Large intestine (tissue), 3 donors: ENCODE measurements around the gene DHCR24. TPM values are rescaled to one million over a fixed set of nuclear protein-coding genes. Genes with fewer than 3 reads are reported as not detected.
A peak's percentile ranks its signal among the peaks of the same experiment; 100 is the strongest.

Experiments
- DNase-seq, 2 donors: peaks; one replicate each; pipeline versions ENCODE4 v3.0.0 to v3.0.0-alpha.2; 2013
- H3K27ac ChIP-seq: one replicate; pipeline ENCODE4 v1.5.1; 2013; ENCODE audit warnings: low read length
- H3K27me3 ChIP-seq: 2 replicates; pipeline ENCODE4 v1.6.1; 2013; ENCODE audit warnings: low read length; ENCODE audit not compliant: control insufficient read depth, insufficient read depth
- H3K36me3 ChIP-seq: 2 replicates; pipeline ENCODE4 v1.6.1; 2013; ENCODE audit warnings: low read length; ENCODE audit not compliant: control insufficient read depth, insufficient read depth
- H3K4me1 ChIP-seq: one replicate; pipeline ENCODE4 v1.6.1; 2013; ENCODE audit warnings: low read length; ENCODE audit not compliant: control insufficient read depth, insufficient read depth
- H3K4me3 ChIP-seq: one replicate; pipeline ENCODE4 v1.5.1; 2013; ENCODE audit warnings: low read length
- H3K9me3 ChIP-seq: one replicate; pipeline ENCODE4 v1.6.1; 2013; ENCODE audit warnings: mild to moderate bottlenecking, low read depth, low read length, moderate library complexity; ENCODE audit not compliant: control insufficient read depth
- WGBS: methylation state at CpG from one replicate; pipeline ENCODE4 v1.1.5; 2013; ENCODE audit warnings: low lambda C conversion rate; ENCODE audit not compliant: insufficient coverage; 5-methylcytosine and 5-hydroxymethylcytosine counted together
- polyA plus RNA-seq: library from polyadenylated mRNA; unstranded; fragments of 120-200 nt; gene quantifications from one replicate; pipeline ENCODE4 v1.2.1, GENCODE V29; 2013

Gene DHCR24
- polyA plus RNA-seq, 1 donor, result 36.0 TPM

DNA sequence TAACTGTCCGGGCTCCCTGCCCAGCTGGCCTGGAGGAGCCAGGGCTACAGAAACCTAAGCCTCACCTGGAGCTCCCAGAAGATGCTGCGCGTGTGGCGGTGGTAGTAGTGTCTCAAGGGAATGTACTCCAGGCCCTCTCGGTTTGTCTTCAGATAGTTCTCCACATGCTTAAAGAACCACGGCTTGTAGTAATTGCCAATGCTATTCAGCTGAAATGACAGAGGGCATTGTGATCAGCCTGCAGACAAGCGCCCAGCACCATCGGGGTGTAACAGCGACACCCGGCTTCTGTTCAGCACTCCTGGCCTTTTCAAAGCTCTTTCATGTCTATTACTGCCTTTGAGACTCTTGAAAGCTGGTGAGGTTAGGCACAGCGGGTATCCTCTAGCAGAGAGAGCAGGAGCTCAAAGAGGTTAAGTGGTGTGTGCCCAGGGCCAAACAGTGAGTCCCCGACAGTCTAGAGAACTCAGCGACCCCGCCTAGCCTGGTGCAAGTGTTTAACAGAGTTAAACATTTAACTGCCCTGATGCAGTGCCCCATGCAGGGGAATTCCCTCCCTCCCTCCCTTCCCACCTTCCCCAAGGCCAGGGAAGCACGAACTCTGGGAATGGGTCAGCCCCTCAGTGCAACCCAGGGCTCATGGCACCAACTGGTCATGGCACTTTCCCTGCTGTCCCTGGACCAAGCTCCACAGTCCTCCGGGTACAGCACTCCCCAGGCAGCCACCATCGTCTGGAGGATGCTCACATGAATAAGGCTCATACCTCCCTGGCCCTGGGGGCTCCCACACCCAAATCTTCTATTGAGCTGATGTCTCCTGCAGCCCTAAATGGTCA is 21.5 kb downstream of the DHCR24 start:
- Histone ChIP-seq H3K4me1 (peaks cover 48% of the 10 kb centered on the region), H3K27me3 (no peaks in the 10 kb centered on the region), H3K27ac (peak overlapping the region; percentile 5), H3K9me3 (no peaks in the 10 kb centered on the region), H3K4me3 (no peak overlapping the region), H3K36me3 (peaks cover 13% of the 10 kb centered on the region)
- DNase-seq, result peak in 1 of 2 donors; percentile 67
- WGBS, result no CpG with 5 or more reads among the region's 17 CpGs

DNA sequence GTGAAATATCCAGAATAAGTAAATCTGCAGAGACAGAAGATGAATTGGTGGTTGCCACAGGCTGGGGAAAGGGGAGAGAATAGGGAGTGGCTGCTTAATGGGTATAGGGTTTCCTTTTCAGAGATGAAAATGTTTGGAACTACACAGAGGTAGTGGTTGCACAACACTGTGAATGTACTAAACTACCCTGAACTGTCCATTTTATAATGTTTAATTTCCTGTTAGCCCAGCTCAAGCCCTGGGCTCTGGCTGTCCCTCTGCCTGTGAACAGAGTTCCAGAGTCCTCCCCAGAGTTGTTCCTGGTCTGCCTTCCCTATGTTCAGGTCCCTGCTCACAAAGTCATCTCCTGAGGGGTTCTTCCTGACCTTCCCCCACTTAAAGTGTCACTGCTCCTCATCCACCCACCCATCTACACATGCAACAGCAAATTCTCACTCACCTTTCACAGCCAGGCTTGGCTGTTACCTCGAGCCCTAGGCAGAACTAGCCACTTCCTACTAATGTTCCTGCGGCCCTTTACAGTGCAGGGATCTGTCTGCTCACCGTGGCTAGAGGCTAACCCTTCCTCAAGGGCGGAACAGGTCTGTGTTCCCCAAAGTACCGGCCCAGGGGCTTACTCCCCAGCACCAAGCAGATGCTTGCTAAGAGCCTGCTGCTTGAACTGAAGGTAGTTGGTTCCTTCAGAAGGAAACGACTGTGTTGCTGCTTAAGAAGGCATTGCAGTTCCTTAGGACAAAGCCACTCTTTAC is 22.4 kb downstream of the DHCR24 start:
- WGBS, result no CpG with 5 or more reads among the region's 6 CpGs
- no peaks in the 10 kb centered on the region for H3K27me3 ChIP-seq
- H3K4me3 ChIP-seq, result no peak overlapping the region
- H3K36me3 ChIP-seq, result peaks cover 19% of the 10 kb centered on the region
- DNase-seq, result peak in 1 of 2 donors; percentile 30
- H3K9me3 ChIP-seq, result no peaks in the 10 kb centered on the region
- peak overlapping the region; percentile 5 for H3K27ac ChIP-seq
- H3K4me1 ChIP-seq, result peaks cover 48% of the 10 kb centered on the region

DNA sequence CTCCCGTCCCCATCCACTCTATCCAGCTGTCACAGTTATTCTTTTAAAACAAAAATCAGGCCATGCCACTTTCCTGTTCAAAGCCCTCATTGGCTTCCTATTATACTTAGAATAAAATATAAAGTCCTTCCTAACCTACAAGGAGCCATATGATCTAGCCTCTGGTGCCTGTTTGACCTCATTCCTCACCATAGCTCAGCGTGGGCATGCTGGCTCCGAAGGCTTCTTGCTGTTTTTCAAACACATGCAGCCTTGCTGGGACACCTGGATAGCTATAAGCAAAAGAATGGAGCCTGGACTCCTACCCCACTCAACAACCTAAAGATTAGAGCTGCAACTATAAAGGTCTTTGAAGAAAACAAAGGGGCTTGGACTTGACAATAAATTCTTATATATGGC is 23.7 kb downstream of the DHCR24 start:
- peaks cover 20% of the 10 kb centered on the region for H3K36me3 ChIP-seq
- DNase-seq, result no peak
- no peak overlapping the region for H3K27ac ChIP-seq
- H3K4me1 ChIP-seq, result peaks cover 45% of the 10 kb centered on the region
- H3K27me3 ChIP-seq, result no peaks in the 10 kb centered on the region
- no peak overlapping the region for H3K4me3 ChIP-seq
- no peaks in the 10 kb centered on the region for H3K9me3 ChIP-seq
- 86% methylated on average over 1 of the region's 3 CpGs for WGBS

DNA sequence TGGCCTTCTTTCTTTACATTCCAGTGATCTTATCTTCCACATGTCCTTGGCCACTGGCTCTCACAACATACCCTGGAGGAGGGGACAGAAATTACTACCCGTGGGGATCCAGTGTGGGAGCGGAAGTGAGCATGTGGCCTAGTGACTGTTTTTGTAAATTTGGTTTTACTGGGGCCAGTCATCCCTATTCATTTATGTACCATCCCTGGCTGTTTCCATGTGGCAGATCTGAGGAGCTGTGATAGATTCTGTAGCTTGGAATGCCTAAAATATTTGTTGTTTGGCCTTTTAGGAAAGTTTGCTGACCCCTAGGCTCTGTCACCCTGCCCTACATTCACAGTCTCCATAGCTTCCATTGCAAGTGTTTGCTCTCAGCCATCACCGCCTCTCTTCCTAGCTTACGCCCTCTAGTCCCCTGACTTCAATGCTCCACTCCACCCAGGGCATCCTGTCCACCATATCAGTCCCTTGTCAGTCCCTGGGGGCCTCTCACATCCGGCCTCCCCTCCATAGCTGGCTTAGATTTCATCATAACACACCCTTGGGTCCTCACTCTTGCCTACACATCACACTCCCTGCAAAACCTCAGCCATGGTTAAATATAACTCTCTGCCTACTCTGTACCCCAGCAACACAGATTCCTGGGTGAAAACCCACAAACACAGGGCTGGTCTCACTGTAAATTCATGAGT is 25.8 kb downstream of the DHCR24 start:
- H3K36me3 ChIP-seq, result peaks cover 20% of the 10 kb centered on the region
- H3K9me3 ChIP-seq, result no peaks in the 10 kb centered on the region
- 50% methylated on average over 2 of the region's 5 CpGs for WGBS
- DNase-seq, result peak in 1 of 2 donors; percentile 58
- peaks cover 38% of the 10 kb centered on the region for H3K4me1 ChIP-seq
- no peak overlapping the region for H3K27ac ChIP-seq
- no peak overlapping the region for H3K4me3 ChIP-seq
- H3K27me3 ChIP-seq, result no peaks in the 10 kb centered on the region

DNA sequence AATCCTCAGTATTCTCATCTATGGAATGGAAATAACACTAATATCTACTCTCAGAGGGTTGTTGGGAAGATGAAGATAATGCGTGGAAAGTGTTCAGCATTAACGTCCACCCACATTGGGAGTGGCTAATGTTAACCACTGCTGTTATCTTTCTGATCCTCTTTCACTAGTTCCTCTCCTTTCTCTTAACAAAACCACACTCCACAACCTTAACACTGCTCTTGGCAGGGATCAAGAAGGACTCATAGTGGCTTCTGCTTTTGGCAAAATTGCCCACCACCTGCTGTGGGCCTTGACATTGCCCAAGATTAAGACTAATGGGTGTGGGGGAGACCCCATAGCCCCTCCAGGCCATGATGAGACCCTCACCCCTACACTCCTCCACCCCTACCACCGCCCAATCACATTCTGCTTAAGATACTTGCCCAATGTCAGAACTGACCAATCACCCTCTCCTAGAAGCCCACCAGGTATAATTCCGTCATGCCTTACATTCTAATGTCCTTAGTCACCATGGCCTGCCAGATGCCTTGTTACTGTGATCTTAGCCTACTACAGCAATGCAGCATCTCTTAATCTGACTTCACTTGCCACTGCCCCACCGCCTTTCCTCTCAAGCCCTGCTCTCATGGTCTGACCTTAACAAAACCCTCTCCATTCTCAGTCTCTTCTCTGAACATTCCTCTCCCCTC is 27.1 kb downstream of the DHCR24 start:
- H3K27ac ChIP-seq, result no peak overlapping the region
- 81% methylated on average over 3 of the region's 5 CpGs for WGBS
- no peak for DNase-seq
- H3K36me3 ChIP-seq, result peaks cover 22% of the 10 kb centered on the region
- H3K27me3 ChIP-seq, result no peaks in the 10 kb centered on the region
- peaks cover 24% of the 10 kb centered on the region for H3K4me1 ChIP-seq
- H3K9me3 ChIP-seq, result no peaks in the 10 kb centered on the region
- H3K4me3 ChIP-seq, result no peak overlapping the region

DNA sequence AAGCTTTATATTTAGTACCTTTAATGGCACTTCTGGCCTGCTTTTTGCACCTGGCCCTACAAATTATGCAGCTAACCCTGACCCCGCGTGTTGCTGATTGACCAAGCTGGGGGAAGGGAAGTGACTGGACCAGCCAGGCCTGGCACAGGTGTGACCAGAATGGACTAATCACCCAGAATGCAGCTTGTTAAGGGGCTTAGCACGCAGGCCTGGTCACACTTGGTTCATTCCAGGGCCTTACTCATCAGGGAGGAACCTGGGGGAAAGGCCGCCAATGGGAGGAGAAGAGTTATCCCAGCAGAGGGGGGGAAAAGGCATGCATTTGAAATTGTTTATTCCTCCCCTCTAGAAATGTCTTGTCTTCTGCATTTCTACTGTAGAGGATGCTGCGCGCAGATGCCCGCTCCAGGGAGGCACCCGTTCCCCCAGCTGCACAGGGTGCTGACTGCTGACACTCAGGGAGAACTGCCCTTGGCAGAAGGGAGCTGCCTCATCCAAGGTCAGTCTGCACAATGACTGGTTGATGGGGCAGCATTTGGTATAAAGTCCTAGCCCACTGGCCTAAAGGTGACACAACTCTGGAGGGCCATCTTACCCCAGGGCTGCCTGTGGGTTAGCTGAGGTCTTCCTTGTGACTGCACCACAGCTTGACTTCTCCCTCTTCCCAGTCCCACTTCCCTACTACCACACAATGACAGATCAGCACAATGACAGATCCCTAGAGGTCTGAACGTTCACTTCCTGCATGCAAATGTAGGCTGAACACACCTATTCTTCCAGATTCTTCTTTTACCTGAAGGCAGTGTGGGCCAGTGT is 29.0 kb downstream of the DHCR24 start:
- H3K4me1 ChIP-seq, result peaks cover 18% of the 10 kb centered on the region
- H3K4me3 ChIP-seq, result no peak overlapping the region
- peak overlapping the region; percentile 76 for H3K27ac ChIP-seq
- H3K27me3 ChIP-seq, result no peaks in the 10 kb centered on the region
- peaks cover 36% of the 10 kb centered on the region for H3K36me3 ChIP-seq
- no peaks in the 10 kb centered on the region for H3K9me3 ChIP-seq
- WGBS, result no CpG with 5 or more reads among the region's 9 CpGs
- DNase-seq, result peak in 1 of 2 donors; percentile 25

DNA sequence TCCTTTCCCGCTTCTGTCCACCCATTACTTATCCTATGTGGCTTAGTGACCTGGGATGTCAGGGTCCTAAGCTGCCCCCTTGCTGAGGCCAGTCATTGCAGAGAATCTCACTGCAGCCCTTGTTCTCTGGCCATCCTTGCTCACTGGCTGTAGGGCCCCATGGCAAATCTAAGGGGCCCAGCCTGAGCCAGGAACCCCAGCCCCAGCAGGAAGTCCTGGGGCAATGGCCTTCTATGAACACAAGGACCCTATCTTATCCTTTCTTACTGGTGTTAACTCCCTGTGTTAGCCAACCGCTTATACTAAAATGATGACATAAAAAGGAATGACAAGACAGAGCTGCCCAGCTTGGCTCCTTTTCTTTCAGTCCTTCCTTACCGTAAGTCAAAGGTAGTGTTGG is 29.9 kb downstream of the DHCR24 start:
- Histone ChIP-seq H3K9me3 (no peaks in the 10 kb centered on the region), H3K27ac (peak overlapping the region; percentile 76), H3K27me3 (no peaks in the 10 kb centered on the region), H3K36me3 (peaks cover 41% of the 10 kb centered on the region), H3K4me3 (no peak overlapping the region), H3K4me1 (peaks cover 18% of the 10 kb centered on the region)
- 60% methylated on average over 1 of the region's 3 CpGs for WGBS
- DNase-seq, result peak; percentile 44 to 73

DNA sequence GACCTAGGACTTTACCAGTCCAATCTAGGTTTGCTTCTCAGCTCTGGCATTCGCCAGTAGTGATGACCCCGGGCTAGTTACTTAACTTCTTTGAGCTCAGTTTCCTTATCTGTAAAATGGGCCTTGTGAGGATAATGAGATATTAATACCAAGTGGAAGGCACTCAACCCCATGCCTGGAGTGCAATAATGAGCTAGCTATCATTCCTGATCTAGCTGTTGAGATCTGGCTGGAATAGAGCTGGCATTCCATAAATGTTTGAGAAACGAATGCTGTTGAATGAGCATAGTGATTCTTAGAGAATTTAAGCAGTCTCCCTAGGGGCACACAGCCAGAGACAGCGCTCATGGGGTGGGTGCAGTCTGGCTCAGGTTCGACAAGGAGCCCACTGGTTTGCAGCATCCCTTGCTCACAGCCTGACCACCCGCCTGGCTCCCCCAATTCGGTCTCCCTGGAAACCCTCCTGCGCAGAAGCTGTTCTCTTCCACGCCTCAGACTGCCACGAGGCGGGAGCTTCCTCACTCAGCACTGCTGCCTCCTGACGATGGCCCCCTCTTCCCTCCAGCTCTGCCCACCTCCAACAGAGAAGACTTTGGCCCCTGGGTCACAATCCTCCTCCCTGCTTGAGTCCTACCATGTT is 32.5 kb downstream of the DHCR24 start:
- no peak overlapping the region for H3K4me3 ChIP-seq
- peaks cover 11% of the 10 kb centered on the region for H3K4me1 ChIP-seq
- H3K27ac ChIP-seq, result no peak overlapping the region
- no peaks in the 10 kb centered on the region for H3K27me3 ChIP-seq
- peaks cover 54% of the 10 kb centered on the region for H3K36me3 ChIP-seq
- H3K9me3 ChIP-seq, result no peaks in the 10 kb centered on the region
- no CpG with 5 or more reads among the region's 12 CpGs for WGBS
- DNase-seq, result no peak

DNA sequence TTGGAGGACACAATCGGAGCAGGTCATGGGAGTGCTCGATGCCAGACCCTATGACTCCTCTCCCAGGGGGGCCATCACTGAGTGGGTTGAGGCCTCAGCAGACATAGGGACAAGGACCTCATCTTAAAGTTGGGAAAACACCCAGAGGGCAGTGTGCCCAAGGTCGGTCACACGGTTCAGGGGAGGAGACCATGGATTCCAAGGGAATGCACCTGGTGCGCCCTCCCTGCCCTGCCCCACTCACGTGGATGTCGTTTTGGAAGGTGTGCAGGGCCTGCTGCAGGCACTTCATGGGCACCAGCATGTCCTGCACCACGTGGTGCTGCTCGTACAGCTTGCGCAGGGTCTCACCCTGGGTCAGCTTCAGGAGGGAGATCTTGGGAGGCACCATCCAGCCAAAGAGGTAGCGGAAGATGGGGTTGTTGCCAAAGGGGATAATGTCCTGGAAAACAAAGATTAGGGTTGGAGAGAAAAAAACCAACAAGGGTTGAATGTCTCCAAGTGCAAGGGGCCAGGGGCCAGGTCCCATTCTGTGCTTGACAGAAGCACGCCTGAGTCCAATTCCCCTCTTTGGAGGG is 33.1 kb downstream of the DHCR24 start:
- no peak for DNase-seq
- H3K36me3 ChIP-seq, result peaks cover 59% of the 10 kb centered on the region
- H3K4me1 ChIP-seq, result peaks cover 11% of the 10 kb centered on the region
- no peak overlapping the region for H3K27ac ChIP-seq
- WGBS, result no CpG with 5 or more reads among the region's 12 CpGs
- no peak overlapping the region for H3K4me3 ChIP-seq
- H3K9me3 ChIP-seq, result no peaks in the 10 kb centered on the region
- H3K27me3 ChIP-seq, result no peaks in the 10 kb centered on the region
